Keratinocyte (primary cell): ENCODE measurements around the gene PCGF2. TPM values are rescaled to one million over a fixed set of nuclear protein-coding genes. Genes with fewer than 3 reads are reported as not detected.

Experiments used
- DNase-seq: peaks from one replicate; pipeline ENCODE4 v3.0.0-alpha.2; 2011; ENCODE audit warnings: low read depth, missing footprints, low spot score
- FAIRE-seq: peaks from 2 replicates; lab custom pipeline; 2011; peaks lifted over from hg19 to GRCh38; lab: Jason Lieb, UNC
- H2AFZ ChIP-seq: 2 replicates; pipeline ENCODE4 v1.6.0; 2012; ENCODE audit warnings: low read length, control low read depth, inconsistent platforms; ENCODE audit not compliant: control insufficient read depth
- H3K27ac ChIP-seq: 2 replicates; pipeline ENCODE4 v1.5.1; 2011; ENCODE audit warnings: low read length; ENCODE audit not compliant: control insufficient read depth, insufficient read depth
- H3K27me3 ChIP-seq: 3 replicates; pipeline ENCODE4 v1.6.0; 2011; ENCODE audit warnings: low read length; ENCODE audit not compliant: control insufficient read depth, insufficient read depth; ENCODE audit errors: extremely low read depth
- H3K36me3 ChIP-seq, 2 experiments: 2 replicates in 1 of 2; 3 replicates in 1 of 2; pipeline ENCODE4 v1.5.1; 2011; ENCODE audit warnings: low read length in 2 of 2, mild to moderate bottlenecking in 1 of 2; ENCODE audit not compliant: control insufficient read depth in 2 of 2, insufficient read depth in 2 of 2; ENCODE audit errors: extremely low read depth in 1 of 2
- H3K4me1 ChIP-seq: 3 replicates; pipeline ENCODE4 v1.5.1; 2011; ENCODE audit warnings: low read length; ENCODE audit not compliant: control insufficient read depth, insufficient read depth; ENCODE audit errors: extremely low read depth
- H3K4me2 ChIP-seq: 3 replicates; pipeline ENCODE4 v1.6.0; 2011; ENCODE audit warnings: low read depth, low read length; ENCODE audit not compliant: control insufficient read depth, insufficient read depth; ENCODE audit errors: extremely low read depth
- H3K4me3 ChIP-seq, 3 experiments: fragments of 200-600 bp in 1 of 3; sonication (generic) in 1 of 3; 2 replicates in 2 of 3; 3 replicates in 1 of 3; pipeline ENCODE4 v1.5.1; 2011 to 2016; ENCODE audit warnings: low read length in 3 of 3, mild to moderate bottlenecking in 3 of 3, control low read depth in 2 of 3, inconsistent platforms in 1 of 3, low read depth in 1 of 3, mixed read lengths in 1 of 3, mixed run types in 1 of 3, moderate library complexity in 1 of 3; ENCODE audit not compliant: control insufficient read depth in 2 of 3, insufficient read depth in 2 of 3; ENCODE audit errors: extremely low read depth in 1 of 3
- H3K79me2 ChIP-seq: 2 replicates; pipeline ENCODE4 v1.6.0; 2012; ENCODE audit warnings: low read length; ENCODE audit not compliant: control insufficient read depth, insufficient read depth
- H3K9ac ChIP-seq: 3 replicates; pipeline ENCODE4 v1.6.0; 2011; ENCODE audit warnings: low read length; ENCODE audit not compliant: control insufficient read depth, insufficient read depth; ENCODE audit errors: extremely low read depth
- H3K9me1 ChIP-seq: 3 replicates; pipeline ENCODE4 v1.6.0; 2011; ENCODE audit warnings: low read length; ENCODE audit not compliant: control insufficient read depth, insufficient read depth; ENCODE audit errors: extremely low read depth
- H3K9me3 ChIP-seq: 2 replicates; pipeline ENCODE4 v1.5.1; 2012; ENCODE audit warnings: low read depth, low read length; ENCODE audit not compliant: control insufficient read depth
- H4K20me1 ChIP-seq: 3 replicates; pipeline ENCODE4 v1.6.0; 2011; ENCODE audit warnings: low read length; ENCODE audit not compliant: control insufficient read depth, insufficient read depth; ENCODE audit errors: extremely low read depth
- EZH2 ChIP-seq: IDR thresholded peaks from one replicate; pipeline ENCODE4 v1.6.1; 2012; ENCODE audit warnings: inconsistent platforms, mild to moderate bottlenecking, low read length, moderate library complexity
- dilution Hi-C: fragments of 300-500 bp; cut with MboI; formaldehyde crosslinking; loops from one replicate; pipeline ENCODE4 v1.7.0; 2020; ENCODE audit warnings: low sequenced_read_pairs; ENCODE audit not compliant: extremely low pct_ligation_motif_present
- polyA plus RNA-seq, 5 experiments: library from polyadenylated mRNA; depleted of rRNA in 3 of 5; stranded (reverse) in 3 of 5; stranded (forward) in 1 of 5; unstranded in 1 of 5; fragments of >200 nt; gene quantifications; 1 replicate in 1 of 5; 2 replicates in 3 of 5; 3 replicates in 1 of 5; pipeline versions ENCODE4 v1.2.1 to v1.2.3, GENCODE V29; 2011 to 2012; ENCODE audit warnings: missing spikeins in 2 of 5, low read depth in 1 of 5, low replicate concordance in 1 of 5
- TF ChIP-seq, protein P1 (sequence below), 3 experiments: IDR thresholded peaks in 1 of 3; conservative IDR thresholded peaks in 1 of 3; optimal IDR thresholded peaks in 1 of 3; 2 replicates in 2 of 3; 3 replicates in 1 of 3; pipeline versions ENCODE3 to v1.5.1; 2011; ENCODE audit warnings: low read length in 3 of 3, mild to moderate bottlenecking in 3 of 3, moderate library complexity in 2 of 3, control low read depth in 1 of 3, inconsistent platforms in 1 of 3; ENCODE audit not compliant: insufficient read depth in 2 of 3; ENCODE audit errors: extremely low read depth in 1 of 3

Gene PCGF2
- polyA plus RNA-seq, 1 donor (not counting 4 experiments of a cell fraction or from before 2014, with no cell fraction given), result 4.1 TPM

DNA sequence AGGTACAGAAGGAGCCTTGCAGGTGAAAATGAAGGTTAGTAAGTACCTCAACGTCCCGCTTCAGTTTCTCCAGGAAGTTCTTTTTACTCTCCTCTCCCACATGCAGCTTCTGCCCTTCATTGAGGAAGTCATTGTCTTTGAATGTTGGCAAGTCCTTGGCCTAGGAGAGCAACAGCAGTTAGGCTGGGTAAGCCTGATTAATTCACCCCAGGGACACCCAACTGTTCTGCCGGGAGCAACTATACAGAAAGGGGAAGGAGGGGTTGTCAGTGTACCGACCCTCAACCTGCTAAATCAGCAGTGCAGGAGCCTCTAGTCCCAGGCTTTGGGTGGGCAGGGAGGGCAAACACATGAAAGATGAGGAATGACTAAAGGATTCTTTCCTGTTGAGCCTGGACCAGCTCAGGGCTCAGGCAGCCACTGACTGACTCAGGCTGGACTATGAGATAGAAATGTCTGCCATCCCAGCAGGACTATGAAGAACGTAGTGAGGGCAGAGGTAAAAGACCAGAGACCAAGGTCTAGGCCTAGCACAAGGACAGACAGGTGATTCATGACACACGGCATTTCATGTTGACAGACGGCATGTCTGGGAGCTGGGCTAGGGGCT lies 29.6 kb upstream of the PCGF2 start:
- DNase-seq (no peak), FAIRE-seq (no peak)
- no peak for TF ChIP-seq EZH2
- TF ChIP-seq, protein P1, sequence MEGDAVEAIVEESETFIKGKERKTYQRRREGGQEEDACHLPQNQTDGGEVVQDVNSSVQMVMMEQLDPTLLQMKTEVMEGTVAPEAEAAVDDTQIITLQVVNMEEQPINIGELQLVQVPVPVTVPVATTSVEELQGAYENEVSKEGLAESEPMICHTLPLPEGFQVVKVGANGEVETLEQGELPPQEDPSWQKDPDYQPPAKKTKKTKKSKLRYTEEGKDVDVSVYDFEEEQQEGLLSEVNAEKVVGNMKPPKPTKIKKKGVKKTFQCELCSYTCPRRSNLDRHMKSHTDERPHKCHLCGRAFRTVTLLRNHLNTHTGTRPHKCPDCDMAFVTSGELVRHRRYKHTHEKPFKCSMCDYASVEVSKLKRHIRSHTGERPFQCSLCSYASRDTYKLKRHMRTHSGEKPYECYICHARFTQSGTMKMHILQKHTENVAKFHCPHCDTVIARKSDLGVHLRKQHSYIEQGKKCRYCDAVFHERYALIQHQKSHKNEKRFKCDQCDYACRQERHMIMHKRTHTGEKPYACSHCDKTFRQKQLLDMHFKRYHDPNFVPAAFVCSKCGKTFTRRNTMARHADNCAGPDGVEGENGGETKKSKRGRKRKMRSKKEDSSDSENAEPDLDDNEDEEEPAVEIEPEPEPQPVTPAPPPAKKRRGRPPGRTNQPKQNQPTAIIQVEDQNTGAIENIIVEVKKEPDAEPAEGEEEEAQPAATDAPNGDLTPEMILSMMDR (optimal IDR thresholded peaks at IDR 0.05 in 1 of 3, IDR thresholded peaks at IDR 0.05 in 1 of 3, conservative IDR thresholded peaks at IDR 0.05 in 1 of 3; ENCODE audit: extremely low read depth in 1 of 3, insufficient read depth in 2 of 3, low read length in 3 of 3), result no peak
- no peak overlapping the region for H3K9ac ChIP-seq
- H3K4me3 ChIP-seq, result no peak overlapping the region
- no peaks in the 10 kb centered on the region for H3K79me2 ChIP-seq
- H3K27me3 ChIP-seq, result no peaks in the 10 kb centered on the region
- peaks cover 2% of the 10 kb centered on the region for H4K20me1 ChIP-seq
- peaks cover 39 to 52% of the 10 kb centered on the region in 2 experiments for H3K36me3 ChIP-seq
- H3K4me1 ChIP-seq, result no peaks in the 10 kb centered on the region
- H3K9me3 ChIP-seq, result no peaks in the 10 kb centered on the region
- no peaks in the 10 kb centered on the region for H3K9me1 ChIP-seq
- dilution Hi-C loops, result no loop called here
- H3K27ac ChIP-seq, result no peak overlapping the region
- no peak overlapping the region for H3K4me2 ChIP-seq
- no peak overlapping the region for H2AFZ ChIP-seq

DNA sequence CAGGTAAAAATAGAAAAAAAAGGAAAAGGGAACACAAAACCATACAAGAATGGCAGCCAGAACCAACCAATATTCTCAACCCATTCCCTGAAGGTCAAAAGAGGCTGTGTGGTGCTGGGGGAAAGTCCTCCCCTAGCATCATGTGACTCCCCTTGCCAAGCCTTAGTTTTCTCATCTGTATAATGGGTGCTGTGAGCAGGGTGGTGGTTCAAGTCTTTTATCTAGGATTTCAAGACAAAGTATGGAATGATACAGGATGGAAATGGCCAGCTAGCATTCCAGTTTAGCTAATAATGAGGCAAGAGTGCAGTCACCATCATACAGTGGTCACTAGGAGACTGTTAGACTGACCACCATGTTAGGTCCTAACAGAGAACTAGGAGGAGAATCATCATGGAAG lies 25.1 kb upstream of the PCGF2 start:
- dilution Hi-C loops, result no loop called here
- FAIRE-seq (no peak), DNase-seq (no peak)
- Histone ChIP-seq H3K4me2 (no peak overlapping the region), H3K9ac (no peak overlapping the region), H4K20me1 (no peaks in the 10 kb centered on the region), H3K36me3 (peaks cover 26 to 32% of the 10 kb centered on the region in 2 experiments), H3K4me1 (no peaks in the 10 kb centered on the region), H3K27me3 (no peaks in the 10 kb centered on the region), H3K27ac (no peak overlapping the region), H3K9me1 (no peaks in the 10 kb centered on the region), H3K9me3 (no peaks in the 10 kb centered on the region), H2AFZ (no peak overlapping the region), H3K4me3 (no peak overlapping the region), H3K79me2 (no peaks in the 10 kb centered on the region)
- TF ChIP-seq EZH2, result no peak
- TF ChIP-seq, protein P1 (optimal IDR thresholded peaks at IDR 0.05 in 1 of 3, IDR thresholded peaks at IDR 0.05 in 1 of 3, conservative IDR thresholded peaks at IDR 0.05 in 1 of 3; ENCODE audit: extremely low read depth in 1 of 3, insufficient read depth in 2 of 3, low read length in 3 of 3), result no peak
